Right atrium auricular region (tissue), 2 donors: Measurements from ENCODE around the gene AKAP11. TPM values are rescaled to one million over a fixed set of nuclear protein-coding genes. Genes with fewer than 3 reads are reported as not detected.

ENCODE experiments used
- DNase-seq: peaks from one replicate; pipeline ENCODE4 v3.0.0-alpha.2; 2019; ENCODE audit warnings: low spot score
- H3K27ac ChIP-seq, 2 donors: fragments of 200-600 bp; sonication (generic); 1 replicate in 1 of 2; 2 replicates in 1 of 2; pipeline ENCODE4 v1.5.1; 2016 to 2019
- H3K27me3 ChIP-seq, 2 donors: fragments of 200-600 bp; sonication (generic); one replicate each; pipeline versions ENCODE4 v1.5.1 to v1.6.0; 2017 to 2019
- H3K36me3 ChIP-seq: fragments of 200-600 bp; sonication (generic); one replicate; pipeline ENCODE4 v1.5.1; 2016
- H3K4me1 ChIP-seq, 2 donors: fragments of 200-600 bp; sonication (generic); one replicate each; pipeline versions ENCODE4 v1.5.1 to v1.6.0; 2017 to 2019
- H3K4me3 ChIP-seq, 2 donors: fragments of 200-600 bp; sonication (generic); 1 replicate in 1 of 2; 2 replicates in 1 of 2; pipeline ENCODE4 v1.5.1; 2017 to 2019; ENCODE audit warnings: mild to moderate bottlenecking in 1 of 2, moderate library complexity in 1 of 2
- H3K9me3 ChIP-seq, 2 donors: fragments of 200-600 bp; sonication (generic); one replicate each; pipeline ENCODE4 v1.5.1; 2019
- CTCF ChIP-seq, 2 donors: fragments of 200-600 bp; sonication (generic); IDR thresholded peaks; one replicate each; pipeline ENCODE4 v1.5.1; 2019; ENCODE audit warnings: antibody characterized with exemption in 2 of 2
- total RNA-seq, 2 donors: library from RNA; depleted of rRNA; stranded (reverse); fragments of >200 nt; gene quantifications; one replicate each; pipeline ENCODE4 v1.1.0, GENCODE V29; 2016

The AKAP11 gene
- total RNA-seq, 2 donors from 2014 or later = 24.2 to 30.4 TPM

- no peak for DNase-seq
- Histone ChIP-seq H3K36me3 (no peaks in the 10 kb centered on the region), H3K4me1 (peaks cover 0 to 24% of the 10 kb centered on the region in 2 donors), H3K9me3 (no peaks in the 10 kb centered on the region), H3K4me3 (no peak overlapping the region), H3K27ac (no peak overlapping the region), H3K27me3 (no peaks in the 10 kb centered on the region)
- no peak for TF ChIP-seq CTCF (IDR thresholded peaks at IDR 0.05)
Observed at GRCh38 chr13:42270160-42270856, 1.6 kb upstream of the AKAP11 start.

- H3K36me3 ChIP-seq = no peaks in the 10 kb centered on the region
- peaks cover 0 to 24% of the 10 kb centered on the region in 2 donors for H3K4me1 ChIP-seq
- no peak for TF ChIP-seq CTCF (IDR thresholded peaks at IDR 0.05)
- H3K9me3 ChIP-seq = no peaks in the 10 kb centered on the region
- DNase-seq = no peak
- H3K27ac ChIP-seq = peak overlapping the region; percentile 87 to 91
- no peaks in the 10 kb centered on the region for H3K27me3 ChIP-seq
- peak overlapping the region; percentile 94 to 96 for H3K4me3 ChIP-seq
Observed at GRCh38 chr13:42270857-42271215, 1.1 kb upstream of the AKAP11 start.

- Histone ChIP-seq H3K4me1 (peaks cover 0 to 22% of the 10 kb centered on the region in 2 donors), H3K27ac (peak overlapping the region; percentile 87 to 91), H3K27me3 (no peaks in the 10 kb centered on the region), H3K4me3 (peak overlapping the region; percentile 94 to 96), H3K9me3 (no peaks in the 10 kb centered on the region), H3K36me3 (no peaks in the 10 kb centered on the region)
- TF ChIP-seq CTCF (IDR thresholded peaks at IDR 0.05) = no peak
- peak; percentile 97 for DNase-seq
Observed at GRCh38 chr13:42271337-42272114, 426 bp upstream of the AKAP11 start.

GRCh38 chr13:42272804-42273175 is 838 bp downstream of the AKAP11 start:
- H3K36me3 ChIP-seq = no peaks in the 10 kb centered on the region
- DNase-seq = no peak
- peaks cover 0 to 21% of the 10 kb centered on the region in 2 donors for H3K4me1 ChIP-seq
- H3K27me3 ChIP-seq = no peaks in the 10 kb centered on the region
- no peaks in the 10 kb centered on the region for H3K9me3 ChIP-seq
- peak overlapping the region; percentile 87 to 91 for H3K27ac ChIP-seq
- H3K4me3 ChIP-seq = peak overlapping the region; percentile 94 to 96
- no peak for TF ChIP-seq CTCF (IDR thresholded peaks at IDR 0.05)

- no peak overlapping the region for H3K4me3 ChIP-seq
- H3K27me3 ChIP-seq = no peaks in the 10 kb centered on the region
- H3K9me3 ChIP-seq = no peaks in the 10 kb centered on the region
- H3K4me1 ChIP-seq = peaks cover 0 to 24% of the 10 kb centered on the region in 2 donors
- no peak for DNase-seq
- no peak for TF ChIP-seq CTCF (IDR thresholded peaks at IDR 0.05)
- no peak overlapping the region for H3K27ac ChIP-seq
- H3K36me3 ChIP-seq = no peaks in the 10 kb centered on the region
Observed at GRCh38 chr13:42274386-42275097, 2.6 kb downstream of the AKAP11 start.
